Esophagus squamous epithelium (tissue), 4 donors: ENCODE results near the gene LRP2BP.

ENCODE experiments used
- CTCF ChIP-seq, 6 experiments: fragments of 450-650 bp in 4 of 6; fragments of 200-600 bp in 2 of 6; sonication (generic) in 2 of 6; IDR thresholded peaks; one replicate each; pipeline ENCODE4 v1.5.1; 2016 to 2019; ENCODE audit warnings: antibody characterized with exemption in 6 of 6, mild to moderate bottlenecking in 4 of 6, moderate library complexity in 4 of 6
- POLR2A ChIP-seq, 4 donors: fragments of 450-650 bp; IDR thresholded peaks; one replicate each; pipeline ENCODE4 v1.6.1; 2017; ENCODE audit warnings: antibody characterized with exemption in 4 of 4, mild to moderate bottlenecking in 4 of 4, moderate library complexity in 3 of 4

GRCh38 chr4:185317880-185318279 is 77.8 kb downstream of the LRP2BP start:
- TF ChIP-seq POLR2A (IDR thresholded peaks at IDR 0.05) (no peak), CTCF (IDR thresholded peaks at IDR 0.05) (no peak)
